ENCODE measurements around the gene LASP1NB.

The LASP1NB gene

DNA sequence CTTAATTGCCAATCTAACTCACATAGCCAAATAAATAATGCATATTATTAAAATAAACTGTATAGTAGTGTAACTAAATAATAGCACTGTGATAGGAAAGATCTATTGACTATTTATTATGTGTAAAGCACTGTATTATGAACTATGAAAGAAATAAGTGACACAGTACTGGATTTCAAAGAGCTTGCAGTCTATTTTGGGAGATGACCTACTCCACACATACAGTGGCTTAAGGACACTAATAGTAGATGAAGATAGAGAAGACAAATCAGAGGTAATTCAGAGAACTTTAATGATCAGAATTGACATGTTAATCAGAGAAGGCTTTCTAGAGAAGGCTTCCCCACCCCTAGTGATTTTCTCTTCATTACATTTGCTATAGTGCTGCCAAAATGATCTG is 14.6 kb downstream of the LASP1NB start (continued):
- no peak for TF ChIP-seq DNMT1 (CRISPR knock-in tag; IDR thresholded peaks at IDR 0.05)

DNA sequence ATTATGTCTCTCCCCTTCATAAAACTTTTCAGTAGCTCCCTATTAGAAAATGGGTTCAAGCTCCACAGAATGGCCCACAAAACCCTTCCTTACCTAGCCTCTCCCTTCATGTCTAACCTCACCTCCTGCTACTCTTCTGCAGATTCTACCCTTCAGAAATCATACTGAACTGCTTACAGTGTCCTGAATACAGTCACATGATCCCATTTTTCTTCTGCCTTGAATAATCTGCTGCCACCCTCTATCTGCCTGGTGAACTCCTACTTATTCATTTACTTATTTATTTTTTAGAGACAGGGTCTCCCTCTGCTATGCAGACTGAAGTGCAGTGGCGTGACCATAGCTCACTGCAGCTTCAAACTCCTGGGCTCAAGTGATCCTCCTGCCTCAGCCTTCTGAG is 15.0 kb downstream of the LASP1NB start:
- Histone ChIP-seq H3K27me3 (ENCODE audit: control insufficient read depth in 1 of 2, insufficient read depth in 2 of 2, low read length in 2 of 2) (no peaks in the 10 kb centered on the region), H4K20me1 (ENCODE audit: insufficient read depth, low read length) (no peaks in the 10 kb centered on the region), H3K9me3 (ENCODE audit: low read length) (no peaks in the 10 kb centered on the region), H3K4me2 (ENCODE audit: low read depth, low read length) (no peak overlapping the region), H3K79me2 (ENCODE audit: insufficient read depth, low read length) (no peaks in the 10 kb centered on the region), H3K4me1 (ENCODE audit: insufficient read depth, low read length) (0 out of 2 replicates have a peak, but pooled peaks cover 4% of the 10 kb centered on the region), H3K36me3 (replicated peaks in 1 of 2; ENCODE audit: control insufficient read depth in 1 of 2, insufficient read depth in 2 of 2, low read length in 2 of 2) (no peaks in the 10 kb centered on the region), H3K9ac (ENCODE audit: insufficient read depth, low read depth, low read length) (no peak overlapping the region), H3K27ac (ENCODE audit: extremely low read length, insufficient read depth, low read length) (no peak overlapping the region), H3K4me3 (replicated peaks in 1 of 3; ENCODE audit: insufficient read depth in 1 of 3, low read depth in 2 of 3, low read length in 3 of 3) (no peak overlapping the region), H2AFZ (ENCODE audit: low read length) (no peak overlapping the region)
- FAIRE-seq, result no peak
- no peak for DNase-seq (ENCODE audit: low spot score)
- in situ Hi-C loops (cut with HindIII; ENCODE audit: extremely low pct_ligation_motif_present, low pct_unique_long_range_greater_than_20kb) (no loop called here), intact Hi-C loops (cut with micrococcal nuclease; ENCODE audit: unreplicated experiment) (no loop called here)
- BruUV-seq (replicated peaks), result no TSS peak
- TF ChIP-seq JUNB (CRISPR knock-in tag; IDR thresholded peaks at IDR 0.05; ENCODE audit: borderline replicate concordance) (no peak), ZIK1 (CRISPR knock-in tag; IDR thresholded peaks at IDR 0.05; ENCODE audit: borderline replicate concordance, low read depth) (no peak), MAFG (CRISPR knock-in tag; IDR thresholded peaks at IDR 0.05) (no peak), BRCA1 (CRISPR knock-in tag; IDR thresholded peaks at IDR 0.05) (no peak), SIX1 (CRISPR knock-in tag; IDR thresholded peaks at IDR 0.05; ENCODE audit: borderline replicate concordance) (no peak)
- TF ChIP-seq, protein P1, sequence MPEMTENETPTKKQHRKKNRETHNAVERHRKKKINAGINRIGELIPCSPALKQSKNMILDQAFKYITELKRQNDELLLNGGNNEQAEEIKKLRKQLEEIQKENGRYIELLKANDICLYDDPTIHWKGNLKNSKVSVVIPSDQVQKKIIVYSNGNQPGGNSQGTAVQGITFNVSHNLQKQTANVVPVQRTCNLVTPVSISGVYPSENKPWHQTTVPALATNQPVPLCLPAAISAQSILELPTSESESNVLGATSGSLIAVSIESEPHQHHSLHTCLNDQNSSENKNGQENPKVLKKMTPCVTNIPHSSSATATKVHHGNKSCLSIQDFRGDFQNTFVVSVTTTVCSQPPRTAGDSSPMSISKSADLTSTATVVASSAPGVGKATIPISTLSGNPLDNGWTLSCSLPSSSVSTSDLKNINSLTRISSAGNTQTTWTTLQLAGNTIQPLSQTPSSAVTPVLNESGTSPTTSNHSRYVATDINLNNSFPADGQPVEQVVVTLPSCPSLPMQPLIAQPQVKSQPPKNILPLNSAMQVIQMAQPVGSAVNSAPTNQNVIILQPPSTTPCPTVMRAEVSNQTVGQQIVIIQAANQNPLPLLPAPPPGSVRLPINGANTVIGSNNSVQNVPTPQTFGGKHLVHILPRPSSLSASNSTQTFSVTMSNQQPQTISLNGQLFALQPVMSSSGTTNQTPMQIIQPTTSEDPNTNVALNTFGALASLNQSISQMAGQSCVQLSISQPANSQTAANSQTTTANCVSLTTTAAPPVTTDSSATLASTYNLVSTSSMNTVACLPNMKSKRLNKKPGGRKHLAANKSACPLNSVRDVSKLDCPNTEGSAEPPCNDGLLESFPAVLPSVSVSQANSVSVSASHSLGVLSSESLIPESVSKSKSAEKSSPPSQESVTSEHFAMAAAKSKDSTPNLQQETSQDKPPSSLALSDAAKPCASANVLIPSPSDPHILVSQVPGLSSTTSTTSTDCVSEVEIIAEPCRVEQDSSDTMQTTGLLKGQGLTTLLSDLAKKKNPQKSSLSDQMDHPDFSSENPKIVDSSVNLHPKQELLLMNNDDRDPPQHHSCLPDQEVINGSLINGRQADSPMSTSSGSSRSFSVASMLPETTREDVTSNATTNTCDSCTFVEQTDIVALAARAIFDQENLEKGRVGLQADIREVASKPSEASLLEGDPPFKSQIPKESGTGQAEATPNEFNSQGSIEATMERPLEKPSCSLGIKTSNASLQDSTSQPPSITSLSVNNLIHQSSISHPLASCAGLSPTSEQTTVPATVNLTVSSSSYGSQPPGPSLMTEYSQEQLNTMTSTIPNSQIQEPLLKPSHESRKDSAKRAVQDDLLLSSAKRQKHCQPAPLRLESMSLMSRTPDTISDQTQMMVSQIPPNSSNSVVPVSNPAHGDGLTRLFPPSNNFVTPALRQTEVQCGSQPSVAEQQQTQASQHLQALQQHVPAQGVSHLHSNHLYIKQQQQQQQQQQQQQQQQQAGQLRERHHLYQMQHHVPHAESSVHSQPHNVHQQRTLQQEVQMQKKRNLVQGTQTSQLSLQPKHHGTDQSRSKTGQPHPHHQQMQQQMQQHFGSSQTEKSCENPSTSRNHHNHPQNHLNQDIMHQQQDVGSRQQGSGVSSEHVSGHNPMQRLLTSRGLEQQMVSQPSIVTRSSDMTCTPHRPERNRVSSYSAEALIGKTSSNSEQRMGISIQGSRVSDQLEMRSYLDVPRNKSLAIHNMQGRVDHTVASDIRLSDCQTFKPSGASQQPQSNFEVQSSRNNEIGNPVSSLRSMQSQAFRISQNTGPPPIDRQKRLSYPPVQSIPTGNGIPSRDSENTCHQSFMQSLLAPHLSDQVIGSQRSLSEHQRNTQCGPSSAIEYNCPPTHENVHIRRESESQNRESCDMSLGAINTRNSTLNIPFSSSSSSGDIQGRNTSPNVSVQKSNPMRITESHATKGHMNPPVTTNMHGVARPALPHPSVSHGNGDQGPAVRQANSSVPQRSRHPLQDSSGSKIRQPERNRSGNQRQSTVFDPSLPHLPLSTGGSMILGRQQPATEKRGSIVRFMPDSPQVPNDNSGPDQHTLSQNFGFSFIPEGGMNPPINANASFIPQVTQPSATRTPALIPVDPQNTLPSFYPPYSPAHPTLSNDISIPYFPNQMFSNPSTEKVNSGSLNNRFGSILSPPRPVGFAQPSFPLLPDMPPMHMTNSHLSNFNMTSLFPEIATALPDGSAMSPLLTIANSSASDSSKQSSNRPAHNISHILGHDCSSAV (CRISPR knock-in tag; IDR thresholded peaks at IDR 0.05; ENCODE audit: borderline replicate concordance), result no peak
- TF ChIP-seq, protein P2, sequence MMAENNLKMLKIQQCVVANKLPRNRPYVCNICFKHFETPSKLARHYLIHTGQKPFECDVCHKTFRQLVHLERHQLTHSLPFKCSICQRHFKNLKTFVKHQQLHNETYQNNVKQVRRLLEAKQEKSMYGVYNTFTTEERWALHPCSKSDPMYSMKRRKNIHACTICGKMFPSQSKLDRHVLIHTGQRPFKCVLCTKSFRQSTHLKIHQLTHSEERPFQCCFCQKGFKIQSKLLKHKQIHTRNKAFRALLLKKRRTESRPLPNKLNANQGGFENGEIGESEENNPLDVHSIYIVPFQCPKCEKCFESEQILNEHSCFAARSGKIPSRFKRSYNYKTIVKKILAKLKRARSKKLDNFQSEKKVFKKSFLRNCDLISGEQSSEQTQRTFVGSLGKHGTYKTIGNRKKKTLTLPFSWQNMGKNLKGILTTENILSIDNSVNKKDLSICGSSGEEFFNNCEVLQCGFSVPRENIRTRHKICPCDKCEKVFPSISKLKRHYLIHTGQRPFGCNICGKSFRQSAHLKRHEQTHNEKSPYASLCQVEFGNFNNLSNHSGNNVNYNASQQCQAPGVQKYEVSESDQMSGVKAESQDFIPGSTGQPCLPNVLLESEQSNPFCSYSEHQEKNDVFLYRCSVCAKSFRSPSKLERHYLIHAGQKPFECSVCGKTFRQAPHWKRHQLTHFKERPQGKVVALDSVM (CRISPR knock-in tag; IDR thresholded peaks at IDR 0.05), result no peak
- ChIA-PET POLR2A (interaction anchor here (0.6 kb wide), 1 partner anchor 23 kb away, joined by 3 read pairs; no protein-coding TSS in a partner anchor), CTCF (ENCODE audit: low intra/inter-chr PET ratio, low total read pairs) (no interaction called here)
- ATAC-seq, result no peak
- 7% methylated on average over 1 of the region's 1 CpG for WGBS (ENCODE audit: low lambda C conversion rate)

All from HepG2 (cell line).